Uterus (tissue), 2 donors: ENCODE data around the gene SERPINB12.

Source experiments
- CTCF ChIP-seq, 4 experiments: fragments of 200-600 bp in 2 of 4; fragments of 450-650 bp in 2 of 4; sonication (generic) in 2 of 4; IDR thresholded peaks; one replicate each; pipeline ENCODE4 v1.5.1; 2016 to 2019; ENCODE audit warnings: antibody characterized with exemption in 4 of 4, mild to moderate bottlenecking in 2 of 4, moderate library complexity in 1 of 4
- POLR2A ChIP-seq, 2 donors: fragments of 450-650 bp; IDR thresholded peaks; one replicate each; pipeline ENCODE4 v1.6.1; 2016; ENCODE audit warnings: antibody characterized with exemption in 2 of 2, mild to moderate bottlenecking in 1 of 2, moderate library complexity in 1 of 2

GRCh38 chr18:63591725-63592124, 49.6 kb downstream of the SERPINB12 start:
- TF ChIP-seq CTCF (IDR thresholded peaks at IDR 0.05) = no peak
- TF ChIP-seq POLR2A (IDR thresholded peaks at IDR 0.05) = no peak
